Nephron (organoid): ENCODE data around the gene EREG.

Experiments
- H3K27ac Mint-ChIP-seq, 3 experiments: 2 replicates each; pipeline ENCODE4 v1.8.0; 2020; ENCODE audit warnings: mixed read lengths in 3 of 3, mild to moderate bottlenecking in 2 of 3, moderate library complexity in 1 of 3
- H3K27me3 Mint-ChIP-seq: 2 replicates; pipeline ENCODE4 v1.8.0; 2021; ENCODE audit warnings: low read depth, mild to moderate bottlenecking, moderate library complexity, mixed read lengths
- H3K36me3 Mint-ChIP-seq: 2 replicates; pipeline ENCODE4 v1.8.0; 2020; ENCODE audit warnings: low read depth, mixed read lengths
- H3K4me1 Mint-ChIP-seq: 2 replicates; pipeline ENCODE4 v1.8.0; 2020; ENCODE audit warnings: mixed read lengths
- H3K4me3 Mint-ChIP-seq, 3 experiments: 2 replicates each; pipeline ENCODE4 v1.8.0; 2020; ENCODE audit warnings: mild to moderate bottlenecking in 3 of 3, mixed read lengths in 3 of 3, moderate library complexity in 2 of 3
- H3K9me3 Mint-ChIP-seq: 2 replicates; pipeline ENCODE4 v1.8.0; 2020; ENCODE audit warnings: mixed read lengths
- CTCF ChIP-seq, 3 experiments: fragments of 200-600 bp; sonication (generic); IDR thresholded peaks; one replicate each; pipeline ENCODE4 v1.5.0; 2021; ENCODE audit warnings: antibody characterized with exemption in 3 of 3; ENCODE audit not compliant: unreplicated experiment in 3 of 3

The EREG gene

GRCh38 chr4:74366367-74366911 lies 1.5 kb downstream of the EREG start:
- H3K27ac Mint-ChIP-seq, result no peak overlapping the region

GRCh38 chr4:74367656-74368290 lies 2.8 kb downstream of the EREG start:
- no peak for TF ChIP-seq CTCF (IDR thresholded peaks at IDR 0.05; ENCODE audit: unreplicated experiment in 3 of 3)
- H3K4me3 Mint-ChIP-seq, result no peak overlapping the region
- H3K27me3 Mint-ChIP-seq, result peaks cover 54% of the 10 kb centered on the region
- H3K4me1 Mint-ChIP-seq, result peaks cover 18% of the 10 kb centered on the region
- H3K36me3 Mint-ChIP-seq, result no peaks in the 10 kb centered on the region
- no peaks in the 10 kb centered on the region for H3K9me3 Mint-ChIP-seq
- H3K27ac Mint-ChIP-seq, result no peak overlapping the region

More at GRCh38 chr4:74366367-74366911, 1.5 kb downstream of the EREG start:
- Mint-ChIP-seq H3K36me3 (no peaks in the 10 kb centered on the region), H3K27me3 (peaks cover 58% of the 10 kb centered on the region), H3K9me3 (no peaks in the 10 kb centered on the region), H3K4me1 (peaks cover 18% of the 10 kb centered on the region), H3K4me3 (no peak overlapping the region)
- no peak for TF ChIP-seq CTCF (IDR thresholded peaks at IDR 0.05; ENCODE audit: unreplicated experiment in 3 of 3)

GRCh38 chr4:74368596-74368995 lies 3.7 kb downstream of the EREG start:
- no peak overlapping the region for H3K4me3 Mint-ChIP-seq
- H3K27me3 Mint-ChIP-seq, result peaks cover 49% of the 10 kb centered on the region
- peaks cover 18% of the 10 kb centered on the region for H3K4me1 Mint-ChIP-seq
- no peaks in the 10 kb centered on the region for H3K9me3 Mint-ChIP-seq
- no peak for TF ChIP-seq CTCF (IDR thresholded peaks at IDR 0.05; ENCODE audit: unreplicated experiment in 3 of 3)
- no peaks in the 10 kb centered on the region for H3K36me3 Mint-ChIP-seq
- H3K27ac Mint-ChIP-seq, result no peak overlapping the region

GRCh38 chr4:74369855-74370254 lies 4.9 kb downstream of the EREG start:
- H3K36me3 Mint-ChIP-seq, result no peaks in the 10 kb centered on the region
- H3K4me1 Mint-ChIP-seq, result peaks cover 6% of the 10 kb centered on the region
- H3K27me3 Mint-ChIP-seq, result peaks cover 37% of the 10 kb centered on the region
- no peak overlapping the region for H3K4me3 Mint-ChIP-seq
- no peak overlapping the region for H3K27ac Mint-ChIP-seq
- no peak for TF ChIP-seq CTCF (IDR thresholded peaks at IDR 0.05; ENCODE audit: unreplicated experiment in 3 of 3)
- H3K9me3 Mint-ChIP-seq, result no peaks in the 10 kb centered on the region

GRCh38 chr4:74370912-74371311 lies 6.0 kb downstream of the EREG start:
- no peaks in the 10 kb centered on the region for H3K4me1 Mint-ChIP-seq
- H3K4me3 Mint-ChIP-seq, result no peak overlapping the region
- H3K36me3 Mint-ChIP-seq, result no peaks in the 10 kb centered on the region
- H3K9me3 Mint-ChIP-seq, result no peaks in the 10 kb centered on the region
- H3K27me3 Mint-ChIP-seq, result peaks cover 26% of the 10 kb centered on the region
- TF ChIP-seq CTCF (IDR thresholded peaks at IDR 0.05; ENCODE audit: unreplicated experiment in 3 of 3), result peak; percentile 41 to 69 (median 63)
- no peak overlapping the region for H3K27ac Mint-ChIP-seq

GRCh38 chr4:74374128-74374527 lies 9.2 kb downstream of the EREG start:
- no peak for TF ChIP-seq CTCF (IDR thresholded peaks at IDR 0.05; ENCODE audit: unreplicated experiment in 3 of 3)
- no peak overlapping the region for H3K27ac Mint-ChIP-seq
- no peaks in the 10 kb centered on the region for H3K4me1 Mint-ChIP-seq
- no peaks in the 10 kb centered on the region for H3K9me3 Mint-ChIP-seq
- peaks cover 4% of the 10 kb centered on the region for H3K27me3 Mint-ChIP-seq
- H3K36me3 Mint-ChIP-seq, result no peaks in the 10 kb centered on the region
- no peak overlapping the region for H3K4me3 Mint-ChIP-seq
